ENCODE data around the gene KCNIP4.

The KCNIP4 gene

DNA sequence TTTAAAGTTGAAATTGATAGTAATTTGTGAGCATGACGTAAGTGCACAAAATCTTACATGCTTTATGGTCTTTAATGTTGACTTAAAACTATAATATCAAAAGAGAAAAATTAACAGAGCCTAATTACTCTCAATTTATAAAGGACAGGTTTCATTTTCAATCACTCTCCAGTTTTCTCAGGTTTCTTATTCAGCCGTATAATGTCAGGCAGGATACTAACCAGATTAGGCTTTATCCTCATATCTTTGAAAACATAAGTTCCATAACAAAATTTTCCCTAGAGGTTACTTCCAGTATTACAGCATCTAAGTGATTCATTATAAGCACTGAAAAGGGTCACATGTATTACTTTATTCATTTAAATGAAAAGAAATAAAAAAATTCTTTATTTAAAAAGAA lies 756.2 kb downstream of the KCNIP4 start:
- H3K4me1 Mint-ChIP-seq = no peaks in the 10 kb centered on the region
- no peak for DNase-seq
- H3K27me3 Mint-ChIP-seq (ENCODE audit: low read depth, poor library complexity) = peaks cover 6% of the 10 kb centered on the region
- H3K27ac Mint-ChIP-seq = no peak overlapping the region
- no peak overlapping the region for H3K4me3 Mint-ChIP-seq
- H3K36me3 Mint-ChIP-seq (ENCODE audit: low read depth) = no peaks in the 10 kb centered on the region
- peak; percentile 9 for TF ChIP-seq CTCF (IDR thresholded peaks at IDR 0.05)
- H3K9me3 Mint-ChIP-seq = no peaks in the 10 kb centered on the region

GRCh38 chr4:21191317-21191716 lies 757.3 kb downstream of the KCNIP4 start:
- H3K36me3 Mint-ChIP-seq (ENCODE audit: low read depth) = no peaks in the 10 kb centered on the region
- H3K27me3 Mint-ChIP-seq (ENCODE audit: low read depth, poor library complexity) = peaks cover 6% of the 10 kb centered on the region
- no peaks in the 10 kb centered on the region for H3K4me1 Mint-ChIP-seq
- H3K27ac Mint-ChIP-seq = no peak overlapping the region
- no peaks in the 10 kb centered on the region for H3K9me3 Mint-ChIP-seq
- H3K4me3 Mint-ChIP-seq = no peak overlapping the region
- TF ChIP-seq CTCF (IDR thresholded peaks at IDR 0.05) = no peak
- no peak for DNase-seq

DNA sequence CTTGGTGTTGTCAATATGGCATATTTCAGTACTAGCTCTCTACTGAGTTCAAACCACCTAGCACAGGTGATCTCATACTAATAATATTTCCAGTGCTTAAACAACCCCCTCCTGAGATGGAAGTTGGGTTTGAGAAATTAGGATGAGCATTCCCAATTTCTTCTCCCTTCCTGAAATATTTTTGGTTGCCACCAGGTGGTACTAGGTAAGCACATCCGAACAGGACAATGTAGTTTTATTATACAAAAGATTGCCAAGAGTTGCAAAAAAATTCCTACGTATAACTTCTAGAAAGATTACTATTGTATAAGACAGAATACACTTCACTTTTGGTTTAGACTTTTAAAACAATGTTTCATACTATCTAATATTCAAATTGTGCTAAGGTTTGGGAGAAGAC lies 763.8 kb downstream of the KCNIP4 start:
- Mint-ChIP-seq H3K27ac (no peak overlapping the region), H3K36me3 (ENCODE audit: low read depth) (no peaks in the 10 kb centered on the region), H3K4me1 (no peaks in the 10 kb centered on the region), H3K4me3 (no peak overlapping the region), H3K27me3 (ENCODE audit: low read depth, poor library complexity) (peaks cover 6% of the 10 kb centered on the region), H3K9me3 (no peaks in the 10 kb centered on the region)
- no peak for TF ChIP-seq CTCF (IDR thresholded peaks at IDR 0.05)
- DNase-seq = no peak

GRCh38 chr4:21181716-21182115 lies 766.9 kb downstream of the KCNIP4 start:
- TF ChIP-seq CTCF (IDR thresholded peaks at IDR 0.05) = no peak
- no peak overlapping the region for H3K27ac Mint-ChIP-seq
- peaks cover 6% of the 10 kb centered on the region for H3K27me3 Mint-ChIP-seq (ENCODE audit: low read depth, poor library complexity)
- no peaks in the 10 kb centered on the region for H3K9me3 Mint-ChIP-seq
- no peak overlapping the region for H3K4me3 Mint-ChIP-seq
- H3K36me3 Mint-ChIP-seq (ENCODE audit: low read depth) = no peaks in the 10 kb centered on the region
- DNase-seq = no peak
- no peaks in the 10 kb centered on the region for H3K4me1 Mint-ChIP-seq

GRCh38 chr4:21177871-21178270 lies 770.7 kb downstream of the KCNIP4 start:
- TF ChIP-seq CTCF (IDR thresholded peaks at IDR 0.05) = no peak
- Mint-ChIP-seq H3K4me1 (no peaks in the 10 kb centered on the region), H3K4me3 (no peak overlapping the region), H3K36me3 (ENCODE audit: low read depth) (no peaks in the 10 kb centered on the region), H3K27me3 (ENCODE audit: low read depth, poor library complexity) (peaks cover 6% of the 10 kb centered on the region), H3K9me3 (no peaks in the 10 kb centered on the region), H3K27ac (no peak overlapping the region)
- no peak for DNase-seq

GRCh38 chr4:21177092-21177491 lies 771.5 kb downstream of the KCNIP4 start:
- no peak for DNase-seq
- Mint-ChIP-seq H3K9me3 (no peaks in the 10 kb centered on the region), H3K27ac (no peak overlapping the region), H3K4me3 (no peak overlapping the region), H3K36me3 (ENCODE audit: low read depth) (no peaks in the 10 kb centered on the region), H3K27me3 (ENCODE audit: low read depth, poor library complexity) (peaks cover 6% of the 10 kb centered on the region), H3K4me1 (no peaks in the 10 kb centered on the region)
- TF ChIP-seq CTCF (IDR thresholded peaks at IDR 0.05) = no peak

Data from nephron progenitor cell (in vitro differentiated cells).